ENCODE data around the gene PDK4.
"Not testable (repeated sequence)": the region's sequence is repeated elsewhere in the genome, so short reads cannot be mapped to it uniquely, and the experiment has no call there.

PDK4 gene

DNA sequence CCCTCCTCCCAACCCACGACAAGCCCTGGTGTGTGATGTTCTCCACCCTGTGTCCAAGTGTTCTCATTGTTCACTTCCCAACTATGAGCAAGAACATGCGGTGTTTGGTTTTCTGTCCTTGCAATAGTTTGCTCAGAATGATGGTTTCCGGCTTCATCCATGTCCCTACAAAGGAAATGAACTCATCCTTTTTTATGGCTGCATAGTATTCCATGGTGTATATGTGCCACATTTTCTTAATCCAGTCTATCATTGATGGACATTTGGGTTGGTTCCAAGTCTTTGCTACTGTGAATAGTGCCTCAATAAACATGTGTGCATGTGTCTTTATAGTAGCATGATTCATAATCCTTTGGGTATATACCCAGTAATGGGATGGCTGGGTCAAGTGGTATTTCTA is 8.5 kb upstream of the PDK4 start:
- DNase-seq (ENCODE audit: low read depth in 3 of 3), result not testable (repeated sequence)

GRCh38 chr7:95604397-95604796 is 8.1 kb upstream of the PDK4 start:
- DNase-seq (ENCODE audit: low read depth in 3 of 3), result not testable (repeated sequence)

- DNase-seq (ENCODE audit: low read depth in 3 of 3), result no peak
Observed at GRCh38 chr7:95602421-95602820, 6.1 kb upstream of the PDK4 start.

DNA sequence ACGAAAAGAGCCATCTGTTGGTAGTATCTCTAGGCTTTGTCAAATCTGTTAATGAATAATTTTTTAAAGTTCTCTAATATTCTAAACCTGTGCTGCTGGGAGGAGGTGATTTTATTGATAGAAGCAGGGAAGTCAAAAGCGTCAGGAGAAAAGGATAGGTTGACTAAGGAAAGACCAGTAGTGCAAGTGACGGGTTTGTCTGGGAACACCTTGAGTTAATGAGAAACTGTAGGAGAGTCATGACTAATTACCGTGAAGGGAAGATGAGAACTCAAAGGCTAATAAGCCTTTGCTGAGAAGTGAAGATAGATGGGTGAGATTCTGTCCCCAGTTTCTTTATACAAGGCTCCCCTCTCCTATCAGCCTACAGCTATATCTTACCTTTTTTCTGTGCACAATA is 5.0 kb upstream of the PDK4 start:
- DNase-seq (ENCODE audit: low read depth in 3 of 3), result no peak

GRCh38 chr7:95599069-95599468 is 2.8 kb upstream of the PDK4 start:
- no peak for DNase-seq (ENCODE audit: low read depth in 3 of 3)

- no peak for DNase-seq (ENCODE audit: low read depth in 3 of 3)
Observed at GRCh38 chr7:95598511-95598910, 2.2 kb upstream of the PDK4 start.

DNA sequence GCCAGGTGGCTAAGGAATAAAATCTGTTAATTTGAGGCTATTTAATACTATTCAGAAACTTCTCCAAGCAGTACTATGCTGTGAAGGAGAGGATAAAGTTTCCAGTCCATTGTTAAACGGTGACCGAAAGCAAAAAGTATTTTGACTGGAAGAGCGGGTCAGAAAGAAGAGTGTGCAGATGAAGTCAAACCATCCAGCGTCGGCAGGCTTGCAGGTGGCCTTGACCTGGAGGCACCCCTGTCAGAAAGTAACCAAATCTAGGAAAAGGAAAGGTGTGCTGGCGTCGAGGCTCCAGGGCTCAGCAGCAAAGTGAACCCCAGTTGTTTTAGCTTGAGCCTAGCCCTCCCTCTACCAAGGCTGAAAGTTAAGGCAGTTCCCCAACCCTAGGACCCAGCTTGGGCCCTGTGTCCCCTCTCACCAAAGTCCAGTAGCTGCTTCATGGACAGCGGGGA is 544 bp downstream of the PDK4 start:
- DNase-seq (ENCODE audit: low read depth in 3 of 3), result no peak

DNA sequence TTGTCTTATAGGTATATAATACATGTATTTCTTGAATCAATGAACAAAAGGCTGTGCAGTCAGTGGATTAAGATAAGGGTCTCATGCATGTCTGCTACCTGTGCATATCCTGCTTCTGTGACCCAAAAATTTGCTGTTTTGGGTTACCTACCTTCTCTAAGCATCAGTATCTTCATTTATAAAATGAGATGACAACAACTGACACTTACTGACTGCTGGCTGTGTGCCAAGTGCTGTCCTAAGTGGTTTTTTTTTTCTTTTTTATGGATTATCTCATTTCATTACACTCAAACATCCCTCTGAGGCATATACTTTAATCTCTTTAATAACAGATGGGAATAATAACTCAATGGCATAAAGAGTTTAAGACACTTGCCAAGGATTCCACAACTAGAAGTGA is 2.1 kb downstream of the PDK4 start:
- no peak for DNase-seq (ENCODE audit: low read depth in 3 of 3)

DNA sequence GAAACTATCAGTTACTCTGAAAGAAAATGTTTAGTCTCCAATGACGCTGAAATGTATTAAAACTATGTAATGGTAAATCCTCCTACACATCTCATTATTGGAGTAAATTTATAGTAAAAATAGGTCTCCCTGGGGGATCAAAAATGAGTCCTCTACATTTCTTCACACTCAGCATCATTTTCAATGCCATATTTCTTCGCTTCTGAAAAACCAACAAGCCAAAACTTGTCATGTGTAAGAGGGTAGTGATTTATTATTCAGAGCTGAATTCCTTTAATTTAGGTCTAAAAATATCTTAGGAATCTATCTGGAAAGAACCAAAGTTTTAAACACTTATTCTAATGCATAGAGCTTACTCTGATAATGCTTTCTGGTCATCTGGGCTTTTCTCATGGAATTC is 3.0 kb downstream of the PDK4 start:
- DNase-seq (ENCODE audit: low read depth in 3 of 3), result no peak

- no peak for DNase-seq (ENCODE audit: low read depth in 3 of 3)
Observed at GRCh38 chr7:95592570-95592969, 3.7 kb downstream of the PDK4 start.

DNA sequence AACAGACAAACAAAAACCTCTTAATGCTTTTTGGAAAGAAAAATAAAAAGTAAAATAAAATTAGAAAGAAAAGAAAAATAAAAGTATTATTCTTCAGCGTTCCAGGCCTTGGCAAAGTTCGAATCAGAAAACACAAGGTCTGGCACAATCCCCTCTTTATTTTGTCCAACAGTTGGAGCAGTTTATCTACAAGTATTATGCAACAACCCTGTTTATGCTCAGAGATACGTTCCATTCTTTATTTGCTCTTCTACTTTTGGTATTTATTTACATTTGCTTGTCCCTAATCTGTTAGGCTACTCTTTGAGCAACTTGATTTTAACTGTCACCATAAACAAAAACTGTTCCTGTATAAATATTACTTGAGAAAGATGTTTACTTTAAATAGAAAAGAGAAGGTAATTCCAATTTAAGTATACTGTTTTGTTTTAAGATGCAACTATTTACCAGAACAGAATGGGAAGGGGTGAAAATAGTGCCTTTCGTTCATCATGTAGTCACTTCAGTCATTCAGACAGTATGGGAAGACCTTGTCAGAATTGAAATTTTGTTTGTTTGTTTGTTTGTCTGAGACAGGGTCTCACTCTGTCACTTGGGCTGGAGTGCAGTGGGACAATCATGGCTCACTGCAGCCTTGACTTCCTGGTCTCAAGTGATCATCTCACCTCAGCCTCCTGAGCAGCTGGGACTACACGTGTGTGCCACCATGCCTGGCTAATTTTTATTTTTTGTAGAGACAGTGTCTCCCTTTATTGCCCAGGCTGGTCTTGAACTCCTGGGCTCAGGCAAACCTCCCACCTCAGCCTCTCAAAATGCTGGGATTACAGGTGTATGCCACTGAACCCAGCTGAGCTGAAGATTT is 5.7 kb downstream of the PDK4 start:
- no peak for DNase-seq (ENCODE audit: low read depth in 3 of 3)

DNA sequence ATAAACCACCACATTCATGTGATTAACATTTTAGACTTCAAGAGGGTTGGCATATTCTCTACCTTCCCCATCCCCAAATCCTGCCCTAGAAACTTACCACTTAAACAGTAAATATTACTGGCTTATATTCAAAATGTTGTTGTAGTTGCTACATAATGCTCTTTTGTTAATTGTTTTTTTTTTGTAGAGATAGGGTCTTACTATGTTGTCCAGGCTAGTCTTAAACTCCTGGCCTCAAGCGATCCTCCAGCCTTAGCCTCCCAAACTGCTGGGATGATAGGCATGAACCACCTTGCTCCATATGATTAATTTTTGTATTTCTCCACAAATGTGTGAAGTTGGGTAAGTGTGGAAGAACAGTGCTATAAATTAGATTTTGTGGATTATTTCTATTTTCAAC is 6.5 kb downstream of the PDK4 start:
- DNase-seq (ENCODE audit: low read depth in 3 of 3), result no peak

DNA sequence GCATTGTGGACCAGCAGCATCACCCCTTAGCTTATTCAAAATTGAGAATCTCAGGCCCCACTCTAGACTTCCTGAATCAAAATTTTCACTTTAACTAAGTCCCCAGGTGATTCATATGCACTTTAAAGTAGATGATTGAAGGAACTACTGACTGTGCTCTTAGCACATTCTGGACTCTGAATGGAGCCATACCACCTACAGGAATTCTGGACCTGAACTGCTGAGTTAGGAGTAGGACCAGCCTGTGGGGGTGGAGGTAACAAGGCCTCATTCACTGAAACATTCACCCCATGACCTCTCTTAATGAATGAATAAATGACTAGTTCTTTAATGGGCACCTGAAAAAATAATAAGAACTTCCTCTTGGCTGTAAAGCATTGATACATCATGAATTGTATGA is 7.3 kb downstream of the PDK4 start:
- DNase-seq (ENCODE audit: low read depth in 3 of 3), result no peak

GRCh38 chr7:95586951-95587301 is 9.4 kb downstream of the PDK4 start:
- no peak for DNase-seq (ENCODE audit: low read depth in 3 of 3)

GRCh38 chr7:95585426-95585789 is 10.9 kb downstream of the PDK4 start:
- no peak for DNase-seq (ENCODE audit: low read depth in 3 of 3)

- DNase-seq (ENCODE audit: low read depth in 3 of 3), result no peak
Observed at GRCh38 chr7:95584769-95585425, 11.4 kb downstream of the PDK4 start.

GRCh38 chr7:95583834-95584621 is 12.3 kb downstream of the PDK4 start:
- DNase-seq (ENCODE audit: low read depth in 3 of 3), result no peak

- no peak for DNase-seq (ENCODE audit: low read depth in 3 of 3)
Observed at GRCh38 chr7:95582578-95583293, 13.6 kb downstream of the PDK4 start.

DNA sequence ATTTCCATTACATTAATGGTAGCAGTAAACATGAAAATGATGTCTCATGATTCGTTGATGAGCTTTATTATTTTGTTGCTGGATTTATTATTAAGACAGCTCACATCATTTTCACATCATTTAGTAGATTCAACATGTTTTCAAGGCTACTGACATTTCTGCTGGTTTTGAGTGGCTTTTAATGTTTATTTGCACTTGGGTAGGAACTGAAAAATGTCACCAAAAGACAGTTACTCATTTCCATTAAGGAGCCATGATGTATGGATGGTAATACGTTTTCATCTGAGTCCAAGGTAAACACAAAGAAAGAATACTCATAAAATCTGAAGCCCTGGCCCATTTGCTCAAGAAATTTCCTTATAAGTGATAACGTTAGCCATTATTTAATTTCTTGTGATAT is 14.8 kb downstream of the PDK4 start:
- no peak for DNase-seq (ENCODE audit: low read depth in 3 of 3)

DNA sequence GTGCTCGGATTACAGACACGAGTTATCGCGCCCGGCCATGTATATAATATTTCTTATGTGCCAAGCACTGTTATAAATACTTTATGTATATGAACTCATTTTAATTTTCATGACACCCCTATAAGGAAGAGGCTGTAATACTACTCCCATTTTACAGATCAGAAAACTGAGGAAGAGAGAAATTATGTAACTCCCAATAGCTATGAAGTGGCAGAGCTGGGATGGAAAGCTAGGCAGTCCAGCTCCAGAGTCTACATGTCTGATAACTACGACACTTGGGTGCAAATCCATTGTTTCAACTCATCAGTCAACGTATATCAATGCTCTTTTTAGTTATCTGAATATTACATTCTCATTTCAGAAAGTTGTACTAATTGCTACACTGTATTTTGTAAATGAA is 17.0 kb downstream of the PDK4 start:
- no peak for DNase-seq (ENCODE audit: low read depth in 3 of 3)

GRCh38 chr7:95578299-95578855 is 17.9 kb downstream of the PDK4 start:
- DNase-seq (ENCODE audit: low read depth in 3 of 3), result no peak

- DNase-seq (ENCODE audit: low read depth in 3 of 3), result no peak
Observed at GRCh38 chr7:95577137-95577536, 19.2 kb downstream of the PDK4 start.
